Astrocyte (in vitro differentiated cells and primary cell): ENCODE data around the gene UBA52. TPM values are rescaled to one million over a fixed set of nuclear protein-coding genes. Genes with fewer than 3 reads are reported as not detected.
A peak's percentile ranks its signal among the peaks of the same experiment; 100 is the strongest.

Experiments
- DNase-seq: peaks from one replicate; pipeline ENCODE4 v3.0.0-alpha.2; 2010; ENCODE audit warnings: low read depth
- FAIRE-seq: peaks from 2 replicates; lab custom pipeline; 2011; peaks lifted over from hg19 to GRCh38; lab: Jason Lieb, UNC
- H2AFZ ChIP-seq: 2 replicates; pipeline ENCODE4 v1.6.0; 2012; ENCODE audit warnings: low read depth, low read length, inconsistent platforms
- H3K27ac ChIP-seq: 2 replicates; pipeline ENCODE4 v1.5.1; 2011; ENCODE audit warnings: low read depth, low read length, inconsistent platforms
- H3K27me3 ChIP-seq: 2 replicates; pipeline ENCODE4 v1.6.0; 2011; ENCODE audit warnings: low read length, inconsistent platforms; ENCODE audit not compliant: insufficient read depth
- H3K36me3 ChIP-seq: 2 replicates; pipeline ENCODE4 v1.5.1; 2011; ENCODE audit warnings: low read length, inconsistent platforms; ENCODE audit not compliant: insufficient read depth
- H3K4me1 ChIP-seq: 2 replicates; pipeline ENCODE4 v1.5.1; 2011; ENCODE audit warnings: low read length, inconsistent platforms; ENCODE audit not compliant: insufficient read depth
- H3K4me2 ChIP-seq: 2 replicates; pipeline ENCODE4 v1.6.0; 2012; ENCODE audit warnings: low read length, inconsistent platforms
- H3K4me3 ChIP-seq: 2 replicates; pipeline ENCODE4 v1.5.1; 2011; ENCODE audit warnings: low read depth, mild to moderate bottlenecking, low read length, inconsistent platforms; ENCODE audit not compliant: insufficient read depth
- H3K79me2 ChIP-seq: 2 replicates; pipeline ENCODE4 v1.6.0; 2012; ENCODE audit warnings: mild to moderate bottlenecking, low read length, inconsistent platforms; ENCODE audit not compliant: insufficient read depth
- H3K9ac ChIP-seq: 2 replicates; pipeline ENCODE4 v1.6.0; 2012; ENCODE audit warnings: mild to moderate bottlenecking, low read length, inconsistent platforms
- H3K9me3 ChIP-seq: 2 replicates; pipeline ENCODE4 v1.5.1; 2012; ENCODE audit warnings: low read depth, mild to moderate bottlenecking, low read length, inconsistent platforms; ENCODE audit not compliant: insufficient read depth
- H4K20me1 ChIP-seq: 2 replicates; pipeline ENCODE4 v1.6.0; 2012; ENCODE audit warnings: low read length, inconsistent platforms; ENCODE audit not compliant: insufficient read depth
- H3K27ac Mint-ChIP-seq: one replicate; pipeline ENCODE4 v1.8.0; 2021; ENCODE audit warnings: mild to moderate bottlenecking, mixed read lengths; ENCODE audit not compliant: unreplicated experiment
- H3K27me3 Mint-ChIP-seq: one replicate; pipeline ENCODE4 v1.8.0; 2021; ENCODE audit warnings: low read depth, mixed read lengths; ENCODE audit not compliant: unreplicated experiment
- H3K36me3 Mint-ChIP-seq: one replicate; pipeline ENCODE4 v1.8.0; 2021; ENCODE audit warnings: low read depth, mixed read lengths; ENCODE audit not compliant: unreplicated experiment
- H3K4me1 Mint-ChIP-seq: one replicate; pipeline ENCODE4 v1.8.0; 2021; ENCODE audit warnings: low read depth, mixed read lengths; ENCODE audit not compliant: unreplicated experiment
- H3K4me3 Mint-ChIP-seq: one replicate; pipeline ENCODE4 v1.8.0; 2021; ENCODE audit warnings: mild to moderate bottlenecking, moderate library complexity, mixed read lengths; ENCODE audit not compliant: unreplicated experiment
- H3K9me3 Mint-ChIP-seq: one replicate; pipeline ENCODE4 v1.8.0; 2021; ENCODE audit warnings: mild to moderate bottlenecking, mixed read lengths; ENCODE audit not compliant: unreplicated experiment
- CTCF ChIP-seq: IDR thresholded peaks from 2 replicates; pipeline ENCODE4 v1.5.1; 2011; ENCODE audit warnings: low read depth, mild to moderate bottlenecking, inconsistent platforms, low read length, moderate library complexity; ENCODE audit not compliant: insufficient read depth
- EZH2 ChIP-seq: IDR thresholded peaks from 2 replicates; pipeline ENCODE4 v1.6.1; 2012; ENCODE audit warnings: mild to moderate bottlenecking, low read length, inconsistent platforms; ENCODE audit not compliant: insufficient read depth
- total RNA-seq: library from RNA; stranded (reverse); gene quantifications from 2 replicates; pipeline ENCODE4 v1.2.1, GENCODE V29; 2021

Gene UBA52
- total RNA-seq, 1 donor from 2014 or later: 1,287 TPM

DNA sequence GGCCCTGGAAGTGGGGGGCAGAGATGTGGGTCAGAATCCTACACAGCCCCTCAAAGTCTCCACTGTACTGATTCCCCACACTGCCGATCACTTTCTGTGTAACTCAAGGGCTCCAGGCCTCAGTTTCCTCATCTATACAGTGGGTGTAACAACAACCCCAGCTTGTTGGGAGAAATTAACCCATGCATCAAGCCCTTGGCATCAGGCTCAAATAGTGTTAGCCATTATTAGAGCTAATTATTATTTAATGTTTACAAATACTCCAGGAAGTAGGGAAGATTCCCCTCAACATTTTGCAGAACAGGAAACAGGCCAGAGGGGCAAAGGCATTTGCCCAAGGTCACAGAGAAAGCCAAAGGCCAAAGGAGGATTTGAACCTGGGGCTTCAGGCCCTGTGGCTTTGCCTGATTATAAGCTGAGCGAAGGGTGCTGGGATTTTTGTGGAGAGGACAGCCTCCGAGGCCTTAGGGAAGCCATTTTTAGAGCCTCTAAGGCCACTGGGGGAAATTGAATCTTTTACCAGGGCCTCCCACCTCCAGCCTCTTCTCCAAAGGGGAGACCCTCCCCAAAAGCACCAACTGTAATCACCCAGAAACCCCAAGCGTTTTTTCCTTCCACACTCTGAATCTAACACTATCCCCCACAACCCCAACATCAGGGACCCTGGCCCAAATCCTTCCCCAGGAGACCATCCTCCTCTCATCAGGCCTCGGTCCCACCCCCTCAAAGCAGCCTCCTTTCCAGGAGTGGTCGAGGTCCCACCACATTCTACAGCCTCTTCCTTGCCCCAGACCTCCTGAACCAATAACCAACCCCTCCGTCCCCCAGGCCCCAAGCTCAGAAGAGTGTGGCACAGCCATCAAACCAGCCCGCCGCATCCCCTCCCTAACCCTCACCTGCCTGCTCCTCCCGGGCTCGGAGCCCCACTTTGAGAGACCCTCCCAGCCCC lies 29.4 kb upstream of the UBA52 start:
- H3K27ac Mint-ChIP-seq: peak overlapping the region; percentile 58
- TF ChIP-seq EZH2: no peak
- TF ChIP-seq CTCF: no peak
- H3K36me3 Mint-ChIP-seq: peaks cover 3% of the 10 kb centered on the region
- Histone ChIP-seq H2AFZ (no peak overlapping the region), H4K20me1 (peaks cover 9% of the 10 kb centered on the region), H3K9me3 (no peaks in the 10 kb centered on the region), H3K9ac (peak overlapping the region; percentile 77), H3K4me2 (peak overlapping the region; percentile 90), H3K4me3 (peak overlapping the region; percentile 63), H3K27me3 (no peaks in the 10 kb centered on the region), H3K79me2 (peaks cover 16% of the 10 kb centered on the region), H3K4me1 (peaks cover 14% of the 10 kb centered on the region), H3K36me3 (peaks cover 9% of the 10 kb centered on the region), H3K27ac (no peak overlapping the region)
- H3K9me3 Mint-ChIP-seq: no peaks in the 10 kb centered on the region
- DNase-seq: no peak
- peak overlapping the region; percentile 89 for H3K4me3 Mint-ChIP-seq
- no peaks in the 10 kb centered on the region for H3K4me1 Mint-ChIP-seq
- no peaks in the 10 kb centered on the region for H3K27me3 Mint-ChIP-seq
- FAIRE-seq: no peak

GRCh38 chr19:18542941-18543813 lies 28.5 kb upstream of the UBA52 start, which contains the start of gene FKBP8:
TSS of gene FKBP8 (minus strand) at chr19:18543573. CDS start at chr19:18541970, 1,603 bp downstream.
- Mint-ChIP-seq H3K4me3 (peak within 1 kb of the TSS; percentile 89), H3K27me3 (no peaks in the 10 kb centered on the region), H3K4me1 (no peaks in the 10 kb centered on the region), H3K27ac (peak within 1 kb of the TSS; percentile 86), H3K36me3 (peaks cover 3% of the 10 kb centered on the region), H3K9me3 (no peaks in the 10 kb centered on the region)
- Histone ChIP-seq H3K79me2 (peaks cover 16% of the 10 kb centered on the region), H3K9ac (peak within 1 kb of the TSS; percentile 77), H3K36me3 (peaks cover 9% of the 10 kb centered on the region), H2AFZ (peak within 1 kb of the TSS; percentile 86), H3K4me1 (peaks cover 14% of the 10 kb centered on the region), H3K9me3 (no peaks in the 10 kb centered on the region), H3K4me2 (peak within 1 kb of the TSS; percentile 90), H4K20me1 (peaks cover 9% of the 10 kb centered on the region), H3K4me3 (peak within 1 kb of the TSS; percentile 63), H3K27me3 (no peaks in the 10 kb centered on the region), H3K27ac (peak within 1 kb of the TSS; percentile 33)
- FAIRE-seq (no peak), DNase-seq (peak; percentile 66)
- TF ChIP-seq CTCF (no peak), EZH2 (no peak)
